Hypothalamus (tissue), 51 donors: ENCODE results near the gene COLEC12.

Source experiments
- DNase-seq, 51 donors: peaks; one replicate each; lab custom pipeline; 2025; lab: John Stamatoyannopoulos, UW

The COLEC12 gene

GRCh38 chr18:365651-366050, 134.8 kb downstream of the COLEC12 start:
- no peak for DNase-seq

- DNase-seq = no peak
These were observed 136.2 kb downstream of the COLEC12 start for GRCh38 chr18:364256-364826.

- DNase-seq = no peak
These were observed 137.0 kb downstream of the COLEC12 start for GRCh38 chr18:363301-364085.

GRCh38 chr18:362311-363290, 137.9 kb downstream of the COLEC12 start:
- DNase-seq = peak in 1 of 51 donors; percentile 10

- no peak for DNase-seq
These were observed 138.6 kb downstream of the COLEC12 start for GRCh38 chr18:361941-362310.

GRCh38 chr18:361100-361732, 139.3 kb downstream of the COLEC12 start:
- DNase-seq = no peak

- no peak for DNase-seq
These were observed 139.8 kb downstream of the COLEC12 start for GRCh38 chr18:360676-361075.

- DNase-seq = no peak
These were observed 143.7 kb downstream of the COLEC12 start for GRCh38 chr18:356778-357177.

- no peak for DNase-seq
These were observed 144.8 kb downstream of the COLEC12 start for GRCh38 chr18:355678-356077.

- DNase-seq = no peak
These were observed 146.0 kb downstream of the COLEC12 start for GRCh38 chr18:354471-354870.

- DNase-seq = no peak
These were observed 146.5 kb downstream of the COLEC12 start for GRCh38 chr18:354003-354402.

- no peak for DNase-seq
These were observed 148.1 kb downstream of the COLEC12 start for GRCh38 chr18:352438-352837.

GRCh38 chr18:350953-351572, 149.4 kb downstream of the COLEC12 start:
- no peak for DNase-seq

- no peak for DNase-seq
These were observed 153.9 kb downstream of the COLEC12 start for GRCh38 chr18:346600-346999.

- DNase-seq = no peak
These were observed 159.4 kb downstream of the COLEC12 start for GRCh38 chr18:341102-341501.

- no peak for DNase-seq
These were observed 160.5 kb downstream of the COLEC12 start for GRCh38 chr18:340044-340443.

GRCh38 chr18:339200-339599, 161.3 kb downstream of the COLEC12 start:
- DNase-seq = no peak

- no peak for DNase-seq
These were observed 163.8 kb downstream of the COLEC12 start for GRCh38 chr18:336713-337112.

GRCh38 chr18:335733-336132, 164.8 kb downstream of the COLEC12 start:
- DNase-seq = no peak

- DNase-seq = no peak
These were observed 165.8 kb downstream of the COLEC12 start for GRCh38 chr18:334575-335132.
